NCI-H187 treated with DMSO at 0.1 percent for 48 hours (cell line): ENCODE results near the gene INTS1.

Experiments
- DNase-seq: peaks from one replicate; lab custom pipeline; 2025; lab: John Stamatoyannopoulos, UW

Gene INTS1

GRCh38 chr7:1503390-1503789 lies 799 bp downstream of the INTS1 start:
- DNase-seq = no peak

GRCh38 chr7:1502845-1503244 lies 1.3 kb downstream of the INTS1 start:
- no peak for DNase-seq

- DNase-seq = no peak
Measured at GRCh38 chr7:1501487-1502270, 2.5 kb downstream of the INTS1 start.

GRCh38 chr7:1500064-1500807 lies 4.0 kb downstream of the INTS1 start:
- no peak for DNase-seq

DNA sequence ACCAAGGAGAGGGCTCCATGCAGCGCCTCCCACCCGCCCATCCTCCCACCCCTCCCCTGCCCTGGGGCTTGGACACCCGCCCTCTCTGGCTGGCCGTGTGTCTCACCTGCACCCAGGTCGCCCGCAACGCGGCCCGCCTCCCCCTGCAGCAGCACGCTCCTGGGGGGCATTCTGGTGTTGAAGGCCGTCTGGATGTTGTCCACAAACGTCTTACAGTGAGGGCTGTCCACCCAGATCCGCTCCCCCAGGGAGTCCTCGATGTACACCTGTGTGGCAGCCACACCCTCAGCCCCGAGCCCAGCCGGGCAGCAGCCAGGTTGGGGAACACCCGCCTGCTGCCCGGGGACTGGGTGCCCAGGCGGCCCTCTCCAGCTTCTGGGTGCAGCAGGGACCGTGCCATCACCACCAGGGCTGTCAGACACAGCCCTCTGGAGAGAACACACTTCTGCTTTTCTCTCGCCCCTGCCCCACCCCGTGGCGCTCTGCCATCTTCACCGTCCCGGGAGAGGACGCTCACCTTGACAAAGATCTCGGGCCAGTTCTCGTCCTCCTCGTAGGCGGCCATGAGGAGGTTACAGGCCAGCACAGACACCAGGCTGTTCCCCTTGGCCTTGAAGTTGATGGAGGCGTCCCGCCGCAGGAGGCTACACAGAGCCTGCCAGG lies 4.7 kb downstream of the INTS1 start:
- no peak for DNase-seq

DNA sequence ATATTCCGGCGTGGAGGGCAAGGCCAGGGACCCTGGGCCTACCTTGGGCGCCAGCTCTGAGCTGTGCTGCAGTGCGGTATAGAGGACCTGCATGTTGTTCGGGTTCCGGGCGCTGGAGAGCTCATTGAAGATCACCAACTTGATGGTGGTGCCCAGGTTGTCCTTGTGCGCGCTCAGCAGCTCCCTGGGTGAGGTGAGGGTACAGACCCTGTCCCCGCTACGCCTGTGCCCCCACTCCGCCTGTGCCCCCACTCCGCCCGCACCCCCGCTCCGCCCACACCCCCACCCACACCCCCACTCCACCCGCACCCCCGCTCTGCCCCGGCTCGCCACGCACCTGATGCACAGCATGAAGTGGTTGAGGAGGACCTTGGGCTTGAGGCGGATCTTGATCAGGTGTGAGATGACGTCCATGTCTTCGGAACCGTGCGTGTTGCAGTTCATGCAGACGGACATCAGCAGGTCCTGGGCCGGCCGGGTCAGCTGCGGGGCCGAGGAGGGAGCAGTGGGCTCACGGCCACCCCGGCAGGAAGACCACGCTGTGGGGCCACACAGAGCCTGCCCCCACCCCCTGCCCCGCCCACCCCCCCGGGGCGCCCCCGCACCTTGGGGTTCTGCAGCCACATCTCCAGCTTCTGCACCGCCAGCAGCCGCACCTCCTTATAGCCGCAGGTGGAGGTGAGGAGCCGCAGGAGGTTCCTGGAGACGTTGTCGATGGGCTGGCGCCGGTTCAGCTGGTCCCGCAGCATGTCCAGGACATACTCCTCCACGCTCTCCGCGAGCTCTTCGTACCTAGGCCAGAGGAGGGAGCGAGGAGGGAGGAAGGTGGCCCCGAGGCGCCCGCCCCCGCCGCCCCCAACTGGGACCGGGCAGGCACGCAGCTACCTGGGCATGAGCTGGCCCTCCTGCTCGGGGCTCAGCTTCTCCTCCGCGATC lies 5.6 kb downstream of the INTS1 start:
- no peak for DNase-seq

DNA sequence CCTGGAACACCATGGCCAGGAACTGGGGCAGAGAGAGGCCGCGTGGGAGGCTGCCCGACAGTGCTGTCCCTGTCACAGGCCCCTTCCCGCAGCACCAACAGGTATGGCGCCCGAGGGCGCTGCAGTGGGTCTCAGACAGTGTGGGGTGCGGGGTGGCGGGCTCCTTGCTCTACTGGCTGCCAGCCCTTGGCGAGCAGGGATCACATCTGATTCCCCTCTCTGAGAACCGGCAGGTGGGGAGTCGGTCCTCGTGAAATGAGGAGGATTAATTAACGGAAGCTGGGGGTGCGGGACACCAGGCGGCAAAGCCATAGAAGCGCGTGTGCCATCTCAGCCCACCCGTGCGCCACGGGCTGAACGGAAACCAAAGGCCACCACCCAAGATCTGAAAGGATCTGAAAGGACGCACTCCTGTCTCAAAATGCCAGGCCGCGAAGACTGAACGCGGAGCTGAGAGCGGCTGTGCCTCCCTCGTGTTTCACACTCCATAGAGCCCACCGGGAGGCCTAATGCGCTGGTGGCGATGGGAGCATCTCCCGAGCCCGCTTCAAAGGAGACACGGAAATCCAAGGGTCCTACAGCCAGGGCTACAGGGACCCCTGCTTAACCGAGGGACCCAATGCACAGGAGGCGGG lies 6.8 kb downstream of the INTS1 start:
- DNase-seq = no peak

DNA sequence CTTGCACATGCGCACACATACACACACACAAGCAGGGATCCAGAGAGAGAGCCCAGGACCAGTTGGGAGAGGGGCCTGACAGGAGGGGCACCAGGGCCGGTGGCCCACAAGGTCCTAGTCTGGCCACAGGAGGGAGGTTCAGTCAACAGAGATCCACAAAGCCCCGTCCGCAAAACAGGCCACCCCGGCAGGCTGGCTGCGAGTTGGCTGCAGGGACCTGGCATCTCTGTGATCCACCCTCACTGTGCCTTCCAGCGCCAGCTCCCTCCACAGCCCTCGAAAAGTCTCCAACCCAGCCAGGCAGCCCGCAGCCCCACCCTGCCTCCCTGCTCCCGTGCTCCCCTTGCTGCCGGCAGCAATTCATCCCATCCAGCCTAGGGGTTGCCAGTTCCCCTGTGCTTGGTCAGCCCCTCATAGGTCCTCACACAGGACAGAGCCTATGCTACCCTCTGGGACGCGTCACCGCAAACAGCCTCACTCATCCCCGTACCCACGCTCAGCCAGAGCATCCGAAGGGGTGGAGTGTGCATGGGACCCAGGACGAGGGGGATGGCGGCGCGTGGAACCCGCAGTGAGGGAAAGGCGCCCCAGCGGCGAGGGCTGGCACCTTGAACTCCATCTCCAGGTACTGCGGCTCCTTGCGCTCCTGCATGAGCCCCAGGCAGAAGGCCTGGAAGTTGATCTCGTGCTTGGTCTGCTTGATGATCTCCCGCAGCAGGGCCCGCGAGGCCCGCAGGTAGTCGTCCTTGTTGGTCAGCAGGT lies 7.5 kb downstream of the INTS1 start:
- DNase-seq = no peak

- no peak for DNase-seq
Measured at GRCh38 chr7:1495564-1496242, 8.5 kb downstream of the INTS1 start.

- DNase-seq = no peak
Measured at GRCh38 chr7:1494866-1495563, 9.2 kb downstream of the INTS1 start.

DNA sequence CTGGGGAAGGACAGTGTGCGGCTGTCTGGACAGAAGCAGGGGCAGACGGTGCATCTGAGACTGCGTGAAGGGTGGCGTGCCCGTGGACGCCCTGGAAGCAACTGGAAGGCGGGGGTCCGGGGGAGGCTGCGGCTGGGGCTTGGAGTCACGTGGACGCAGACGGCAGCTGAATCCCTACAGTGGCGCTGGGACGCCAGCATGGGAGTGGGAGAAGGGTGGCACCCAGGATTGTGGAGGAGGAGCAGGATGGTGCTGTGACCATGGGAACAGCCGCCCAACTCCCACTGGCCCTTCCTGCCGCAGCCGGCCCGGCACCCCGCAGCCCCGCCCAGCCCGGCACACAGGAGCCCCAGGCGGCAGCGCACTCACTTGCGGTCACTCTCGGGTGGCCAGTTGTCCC lies 9.7 kb downstream of the INTS1 start:
- no peak for DNase-seq

DNA sequence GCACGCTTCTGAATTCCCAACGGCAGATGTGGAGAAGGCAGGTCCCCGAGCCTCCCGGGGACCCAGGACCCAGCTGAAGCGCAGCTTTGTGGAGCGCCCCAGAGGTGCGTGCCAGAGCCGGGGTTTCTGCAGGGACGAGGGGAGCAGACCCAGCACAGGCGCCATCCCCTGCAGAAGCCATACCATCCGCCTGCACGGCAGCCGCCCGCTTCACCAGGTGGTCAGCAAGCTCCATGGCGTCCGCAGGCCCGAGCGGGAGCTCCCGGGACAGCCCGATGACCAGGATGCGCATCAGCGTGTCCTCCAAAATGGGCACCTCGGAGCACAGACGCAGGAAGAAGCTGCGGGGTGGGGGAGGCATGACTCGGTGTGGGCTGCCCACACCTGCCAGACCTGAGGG lies 10.6 kb downstream of the INTS1 start:
- no peak for DNase-seq

- no peak for DNase-seq
Measured at GRCh38 chr7:1493129-1493528, 11.1 kb downstream of the INTS1 start.

GRCh38 chr7:1492640-1493039 lies 11.5 kb downstream of the INTS1 start:
- no peak for DNase-seq

DNA sequence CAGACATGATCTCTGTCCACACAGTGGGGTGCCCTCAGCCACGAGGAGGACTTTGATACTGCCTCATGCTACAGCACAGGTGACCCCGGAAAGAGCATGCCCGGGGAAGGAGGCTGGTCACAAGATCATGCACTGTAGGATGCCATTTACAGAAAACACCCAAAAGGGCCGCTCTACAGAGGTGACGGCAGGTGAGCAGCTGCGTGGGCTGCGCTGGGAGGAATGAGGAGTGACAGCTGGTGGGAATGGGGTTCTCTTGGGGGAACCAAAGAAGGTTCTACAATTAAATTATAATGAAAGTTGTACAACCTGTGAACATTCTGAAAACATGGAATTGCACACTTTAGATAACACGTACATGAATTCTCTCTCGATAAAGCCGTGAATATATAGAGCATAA lies 12.0 kb downstream of the INTS1 start:
- DNase-seq = no peak

GRCh38 chr7:1490837-1491236 lies 13.4 kb downstream of the INTS1 start:
- no peak for DNase-seq

GRCh38 chr7:1489336-1489735 lies 14.9 kb downstream of the INTS1 start:
- no peak for DNase-seq

DNA sequence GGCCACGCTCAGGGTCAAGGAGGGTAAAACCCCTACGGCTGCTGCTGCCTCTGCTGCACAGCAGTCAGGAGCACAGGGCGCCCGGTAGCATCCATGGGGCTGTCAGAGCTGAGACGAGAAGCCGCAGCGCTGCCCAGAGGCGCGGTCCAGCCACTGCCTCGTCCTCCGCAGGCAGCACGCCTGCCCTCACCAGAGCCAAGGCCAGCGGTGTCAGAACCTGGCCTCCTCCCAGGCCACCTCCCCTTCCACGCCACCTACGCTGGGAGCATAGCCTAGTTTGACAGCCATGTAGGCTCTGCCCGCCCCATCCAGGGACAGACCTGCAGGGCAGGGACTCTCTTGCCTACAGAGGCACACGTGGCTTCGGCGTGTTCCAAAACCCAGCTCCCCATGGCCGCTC lies 16.2 kb downstream of the INTS1 start:
- DNase-seq = no peak

GRCh38 chr7:1487466-1487865 lies 16.7 kb downstream of the INTS1 start:
- no peak for DNase-seq

DNA sequence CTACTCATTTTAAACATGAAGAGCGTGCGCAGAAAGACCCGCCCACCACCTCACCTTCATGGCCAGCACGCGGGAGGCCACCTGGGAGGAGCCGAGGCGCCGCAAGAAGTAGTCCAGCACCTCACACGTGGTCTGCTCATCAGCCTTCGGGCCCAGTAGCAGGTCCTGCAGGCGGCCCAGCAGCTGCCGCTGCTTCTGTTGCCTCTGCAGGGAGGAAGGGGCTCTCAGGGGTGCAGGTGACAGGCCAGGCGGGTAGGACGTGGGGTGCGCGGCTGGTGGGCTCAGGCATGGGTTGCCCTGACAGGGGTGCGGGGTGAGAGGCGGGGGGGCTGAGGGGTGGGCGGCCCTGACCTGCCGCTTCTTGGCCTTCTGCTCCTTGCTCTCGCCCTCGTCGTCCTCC lies 17.6 kb downstream of the INTS1 start:
- DNase-seq = no peak
